ENCODE measurements around the gene CACNA2D1. TPM values are rescaled to one million over a fixed set of nuclear protein-coding genes. Genes with fewer than 3 reads are reported as not detected.

CACNA2D1 gene
- total RNA-seq, 1 experiment from 2014 or later, result 0.27 TPM

GRCh38 chr7:82015751-82016150, 427.8 kb downstream of the CACNA2D1 start:
- intact Hi-C loops (cut with micrococcal nuclease), result loop anchor here (2.0 to 10.0 kb wide), 3 partner anchors 59 to 1321 kb away; no protein-coding TSS in a partner anchor
- no peak for DNase-seq (ENCODE audit: low read depth, low spot score)
- H3K9ac ChIP-seq (ENCODE audit: low read length), result no peak overlapping the region
- no peaks in the 10 kb centered on the region for H3K9me3 ChIP-seq (ENCODE audit: control insufficient read depth in 1 of 2, insufficient read depth in 1 of 2, low read depth in 1 of 2, low read length in 2 of 2)
- no peak for ATAC-seq
- H3K27me3 ChIP-seq (ENCODE audit: insufficient read depth, low read length), result no peaks in the 10 kb centered on the region
- no peaks in the 10 kb centered on the region for H3K9me2 ChIP-seq (ENCODE audit: insufficient read depth)
- no peaks in the 10 kb centered on the region for H3K79me2 ChIP-seq (ENCODE audit: insufficient read depth, low read length)
- H4K20me1 ChIP-seq (ENCODE audit: insufficient read depth), result no peaks in the 10 kb centered on the region
- BruUV-seq (replicated peaks), result no TSS peak
- ChIA-PET CTCF (interaction anchor here (1.1 to 7.1 kb wide), 5 partner anchors 60 to 546 kb away, joined by 3 to 89 read pairs (median 4); no protein-coding TSS in a partner anchor), POLR2A (no interaction called here), RAD21 (ENCODE audit: low non-redundant PET in 1 of 2, low total read pairs in 2 of 2, uncharacterized antibody in 2 of 2, unreplicated experiment in 2 of 2) (interaction anchor here (0.8 to 3.1 kb wide), 2 partner anchors 515 kb away, joined by 6 to 13 read pairs; no protein-coding TSS in a partner anchor)
- H3K4me3 ChIP-seq (replicated peaks in 1 of 2; ENCODE audit: low read depth in 1 of 2, low read length in 2 of 2), result no peak overlapping the region
- peak overlapping the region; percentile 81 for H2AFZ ChIP-seq (ENCODE audit: low read depth, low read length, poor library complexity, severe bottlenecking)
- H3K27ac ChIP-seq (ENCODE audit: low read depth, low read length), result no peak overlapping the region
- TF ChIP-seq CTCF (IDR thresholded peaks at IDR 0.05 in 2 of 3, conservative IDR thresholded peaks at IDR 0.05 in 1 of 3; ENCODE audit: borderline replicate concordance in 1 of 3, insufficient read depth in 1 of 3, low read depth in 2 of 3, low read length in 2 of 3) (no peak), ATF3 (IDR thresholded peaks at IDR 0.05) (no peak), TCF7L2 (IDR thresholded peaks at IDR 0.05; ENCODE audit: borderline replicate concordance, extremely low read depth, insufficient read depth, insufficient read length) (no peak), CBX3 (IDR thresholded peaks at IDR 0.05; ENCODE audit: low read depth) (no peak), CEBPB (IDR thresholded peaks at IDR 0.05; ENCODE audit: low read depth) (peak; percentile 83), EGR1 (IDR thresholded peaks at IDR 0.05; ENCODE audit: low read depth) (no peak), SRF (IDR thresholded peaks at IDR 0.05; ENCODE audit: low read depth) (no peak), MAX (IDR thresholded peaks at IDR 0.05) (peak; percentile 60)
- no peak overlapping the region for H3K4me2 ChIP-seq (ENCODE audit: low read length)
- H3K36me3 ChIP-seq (ENCODE audit: control insufficient read depth in 1 of 2, insufficient read depth in 2 of 2, low read length in 2 of 2), result no peaks in the 10 kb centered on the region
- peaks cover 2 to 20% of the 10 kb centered on the region in 2 experiments; a peak in 2 of 4 replicates for H3K4me1 ChIP-seq (ENCODE audit: control insufficient read depth in 1 of 2, insufficient read depth in 2 of 2, low read length in 2 of 2)

Data from HCT116 (cell line).